HG03159 (cell line): Measurements from ENCODE around the gene DBI.
"Not testable (repeated sequence)": the region's sequence is repeated elsewhere in the genome, so short reads cannot be mapped to it uniquely, and the experiment has no call there.

Source experiments
- ATAC-seq: cut with Tn5 transposase; IDR thresholded peaks from one replicate; pipeline ENCODE4 v1.9.1; 2021; ENCODE audit warnings: mild to moderate bottlenecking, moderate library complexity; ENCODE audit not compliant: unreplicated experiment

DBI gene

GRCh38 chr2:119393971-119394748 is 27.4 kb downstream of the DBI start:
- no peak for ATAC-seq

GRCh38 chr2:119397196-119397595 is 30.4 kb downstream of the DBI start:
- ATAC-seq, result no peak

DNA sequence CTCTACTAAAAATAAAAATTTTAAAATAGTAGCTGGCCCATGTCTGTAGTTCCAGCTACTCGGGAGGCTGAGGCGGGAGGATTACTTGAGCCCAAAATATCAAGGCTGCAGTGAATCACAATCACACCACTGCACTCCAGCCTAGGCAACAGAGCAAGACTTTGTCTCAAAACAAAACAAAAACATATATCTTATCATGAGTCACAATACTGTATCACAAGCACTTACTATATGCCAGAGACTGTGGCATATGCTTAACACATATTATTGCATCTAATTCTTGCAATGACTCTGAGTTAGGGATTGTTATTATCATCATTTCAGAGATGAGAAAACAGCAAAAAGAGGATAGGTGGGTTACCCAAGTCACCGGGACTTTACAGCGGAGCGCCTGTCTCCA is 35.3 kb downstream of the DBI start:
- ATAC-seq, result no peak

DNA sequence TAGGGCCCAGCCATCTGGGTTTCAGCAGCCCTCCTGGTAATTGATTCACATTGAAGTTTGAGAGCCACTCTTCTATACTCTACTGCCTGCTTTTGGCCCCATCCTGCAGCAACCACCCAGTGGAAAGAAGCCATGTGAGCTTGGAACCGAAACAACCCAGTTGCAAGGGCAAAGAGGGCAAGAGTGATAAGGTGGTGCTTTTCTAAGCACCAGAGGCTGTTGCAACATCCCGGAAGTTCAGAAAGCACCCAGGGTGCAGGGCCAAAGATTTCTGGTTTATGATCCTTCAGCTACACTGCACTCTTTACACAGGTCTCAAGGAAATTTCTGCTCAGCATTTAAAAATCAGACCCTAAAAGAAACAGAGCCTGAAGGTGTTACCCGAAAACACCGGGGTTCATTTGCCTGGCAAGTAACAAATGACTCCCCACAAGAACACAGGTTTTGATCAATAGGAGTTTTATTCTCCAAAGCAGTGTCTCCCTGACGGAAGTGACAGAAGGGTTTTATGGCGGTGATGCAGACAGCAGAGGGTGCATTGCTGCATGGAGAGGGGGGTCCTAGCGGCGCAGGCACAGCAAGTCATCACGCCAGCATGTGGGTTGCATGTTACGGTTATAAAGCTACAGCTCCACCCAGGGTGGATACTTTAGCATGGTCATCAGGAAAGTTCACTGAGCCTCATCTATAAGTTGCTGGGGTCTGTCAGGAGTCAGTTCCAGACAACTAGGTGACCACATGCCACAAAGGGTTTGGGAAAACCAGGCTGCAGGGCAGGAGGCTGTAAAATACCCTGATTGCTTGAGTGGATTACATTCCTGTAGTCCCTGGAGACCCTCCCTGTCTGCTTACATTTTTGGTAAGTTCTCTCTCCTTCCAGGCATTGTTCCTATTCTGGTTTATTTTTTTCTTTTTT is 36.1 kb downstream of the DBI start:
- no peak for ATAC-seq

GRCh38 chr2:119403618-119404017 is 36.8 kb downstream of the DBI start:
- ATAC-seq, result not testable (repeated sequence)

GRCh38 chr2:119405151-119405550 is 38.4 kb downstream of the DBI start:
- no peak for ATAC-seq

DNA sequence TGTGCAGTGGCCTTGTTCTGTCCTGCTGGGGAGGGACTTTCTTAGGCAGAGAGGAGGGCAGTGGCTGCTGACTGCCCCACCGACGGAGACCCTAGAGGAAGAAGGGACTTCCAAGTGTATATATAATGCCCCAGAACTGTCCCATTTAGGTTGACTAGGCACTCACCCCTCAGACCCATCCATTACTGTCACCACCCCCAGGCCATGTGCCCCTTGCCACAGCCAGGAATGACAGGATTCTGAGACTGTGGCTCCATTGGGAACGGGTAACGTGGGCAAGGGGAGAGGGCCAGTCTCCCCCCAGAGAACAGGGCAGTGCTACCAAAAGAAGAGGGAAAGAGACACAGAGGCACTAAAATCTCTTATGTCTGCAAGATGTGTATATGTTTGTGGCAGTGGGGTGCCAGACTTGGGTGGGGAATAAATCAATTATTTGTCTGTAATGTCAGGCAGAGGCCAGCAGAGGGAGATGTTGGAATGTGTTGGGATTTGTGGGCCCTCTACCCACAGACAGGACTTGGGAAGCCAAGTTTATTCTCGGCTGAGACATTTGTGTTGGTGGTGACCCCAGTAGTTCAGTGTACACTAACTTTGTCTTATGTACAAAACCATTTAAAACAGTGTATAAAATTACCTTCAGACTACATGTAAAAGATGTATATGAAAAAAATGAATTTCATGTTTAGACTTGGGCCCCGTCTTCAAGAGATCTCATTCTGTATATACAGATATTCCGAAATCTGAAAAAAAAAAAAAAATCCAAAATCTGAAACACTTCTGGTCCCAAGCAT is 40.8 kb downstream of the DBI start:
- no peak for ATAC-seq

GRCh38 chr2:119408221-119408619 is 41.4 kb downstream of the DBI start:
- ATAC-seq, result no peak

DNA sequence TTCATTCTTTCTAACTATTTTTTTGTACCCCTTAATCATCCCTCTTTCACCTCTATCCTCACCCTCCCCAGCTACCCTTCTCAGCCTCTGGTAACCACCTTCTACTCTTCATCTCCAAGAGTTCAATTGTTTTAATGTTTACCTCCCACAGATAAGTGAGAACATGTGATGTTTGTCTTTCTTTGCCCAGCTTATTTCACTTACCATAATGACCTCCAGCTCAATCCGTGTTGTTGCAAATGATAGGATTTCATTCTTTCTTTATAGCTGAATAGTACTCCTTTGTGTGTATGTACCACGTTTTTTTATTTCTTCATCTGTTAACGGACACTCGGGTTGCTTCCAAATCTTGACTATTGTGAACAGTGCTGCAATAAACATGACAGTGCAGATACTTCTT is 42.7 kb downstream of the DBI start:
- no peak for ATAC-seq

- ATAC-seq, result no peak
Observed at GRCh38 chr2:119414894-119415293, 48.1 kb downstream of the DBI start.

GRCh38 chr2:119415630-119416029 is 48.9 kb downstream of the DBI start:
- no peak for ATAC-seq

DNA sequence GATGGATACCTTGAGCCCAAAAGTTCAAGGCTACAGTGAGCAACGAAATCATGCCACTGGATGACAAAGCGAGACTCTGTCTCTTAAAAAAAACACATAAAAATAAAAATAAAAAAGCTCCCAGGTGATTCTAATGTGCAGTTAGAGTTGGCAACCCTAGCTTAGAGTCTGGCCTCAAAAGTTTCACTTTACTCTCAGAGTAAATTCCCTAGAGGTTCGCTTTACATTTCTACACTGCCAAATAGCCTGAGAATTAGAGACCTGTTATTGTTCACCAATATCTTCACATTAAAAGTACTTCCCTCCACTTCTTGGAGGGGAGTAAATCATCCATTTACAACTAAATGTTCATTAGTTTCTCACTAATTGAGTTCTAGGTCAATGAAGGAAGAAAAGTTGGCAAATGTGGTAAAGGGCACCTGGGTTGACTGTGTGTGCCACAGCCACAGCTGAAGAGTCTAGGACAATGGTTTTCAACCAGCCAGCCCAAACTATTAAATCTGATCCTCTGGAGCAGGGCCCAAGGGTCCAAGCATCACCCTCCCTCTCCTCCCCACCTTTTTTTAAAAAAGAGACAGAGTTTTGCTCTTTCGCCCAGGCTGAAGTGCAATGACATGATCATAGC is 49.6 kb downstream of the DBI start:
- ATAC-seq, result no peak

- ATAC-seq, result no peak
Observed at GRCh38 chr2:119417908-119418307, 51.1 kb downstream of the DBI start.

GRCh38 chr2:119419065-119419464 is 52.3 kb downstream of the DBI start:
- ATAC-seq, result no peak

DNA sequence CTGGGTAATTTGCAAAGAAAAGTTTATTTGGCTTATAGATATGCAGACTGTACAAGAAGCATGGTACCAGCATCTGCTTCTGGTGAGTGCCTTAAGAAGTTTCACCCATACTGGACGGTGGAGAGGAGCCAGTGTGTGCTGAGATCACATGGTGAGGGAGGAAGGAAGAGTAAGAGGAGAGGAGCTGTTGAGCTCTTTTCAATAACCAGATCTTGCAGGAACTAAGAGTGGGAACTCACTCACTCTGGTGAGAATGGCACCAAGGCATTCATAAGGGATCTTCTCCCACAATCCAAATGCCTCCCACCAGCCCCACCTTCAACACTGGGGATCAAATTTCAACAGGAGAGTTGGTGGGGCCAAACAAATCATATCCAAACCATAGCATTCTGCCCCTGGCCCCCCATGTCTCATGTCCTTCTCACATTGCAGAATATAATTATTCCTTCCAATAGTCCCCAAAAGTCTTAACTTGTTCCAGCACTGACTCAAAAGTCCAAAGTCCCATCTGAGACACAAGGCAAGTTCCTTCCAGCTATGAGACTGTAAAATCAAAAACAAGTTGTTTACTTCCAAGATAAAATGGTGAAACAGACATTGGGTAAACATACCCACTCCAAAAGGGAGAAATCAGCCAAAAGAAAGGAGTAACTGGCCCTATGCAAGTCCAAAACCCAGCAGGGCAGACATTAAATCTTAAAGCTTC is 53.2 kb downstream of the DBI start:
- no peak for ATAC-seq

GRCh38 chr2:119421304-119421703 is 54.5 kb downstream of the DBI start:
- ATAC-seq, result no peak

GRCh38 chr2:119421741-119422140 is 55.0 kb downstream of the DBI start:
- ATAC-seq, result no peak
